MM.1S (cell line): Measurements from ENCODE around the gene PATZ1.

Experiments used
- DNase-seq: peaks from one replicate; pipeline ENCODE4 v3.0.0-alpha.2; 2015
- H2AFZ ChIP-seq: fragments of 300-600 bp; sonication (generic); 2 replicates; pipeline ENCODE4 v1.6.0; 2016; ENCODE audit warnings: antibody characterized with exemption, low read length
- H3F3A ChIP-seq: fragments of 300-600 bp; sonication (generic); 2 replicates; pipeline ENCODE4 v1.6.1; 2016; ENCODE audit warnings: mild to moderate bottlenecking, antibody characterized with exemption, low read length, moderate library complexity, mixed read lengths; ENCODE audit not compliant: insufficient read depth
- H3K27ac ChIP-seq: fragments of 300-600 bp; sonication (generic); 2 replicates; pipeline ENCODE4 v1.5.1; 2016; ENCODE audit warnings: mild to moderate bottlenecking, low read length
- H3K27me3 ChIP-seq: fragments of 300-600 bp; sonication (generic); replicated peaks from 2 replicates; pipeline ENCODE4 v1.6.0; 2016; ENCODE audit warnings: low read length; ENCODE audit not compliant: insufficient read depth
- H3K36me3 ChIP-seq: fragments of 300-600 bp; sonication (generic); replicated peaks from 2 replicates; pipeline ENCODE4 v1.6.1; 2016; ENCODE audit warnings: mild to moderate bottlenecking, low read length, mixed read lengths; ENCODE audit not compliant: insufficient read depth
- H3K4me1 ChIP-seq: fragments of 300-600 bp; sonication (generic); 2 replicates; pipeline ENCODE4 v1.6.1; 2016; ENCODE audit warnings: low read length, mixed read lengths
- H3K4me2 ChIP-seq: fragments of 300-600 bp; sonication (generic); 2 replicates; pipeline ENCODE4 v1.6.0; 2016; ENCODE audit warnings: low read depth, low read length
- H3K4me3 ChIP-seq: fragments of 300-600 bp; sonication (generic); 2 replicates; pipeline ENCODE4 v1.5.1; 2016; ENCODE audit warnings: low read length, mixed read lengths
- H3K79me2 ChIP-seq: fragments of 300-600 bp; sonication (generic); 2 replicates; pipeline ENCODE4 v1.6.1; 2016; ENCODE audit warnings: mixed run types, low read length, mixed read lengths
- H3K9ac ChIP-seq: fragments of 300-600 bp; sonication (generic); 2 replicates; pipeline ENCODE4 v1.6.1; 2016; ENCODE audit warnings: low read length, mixed read lengths
- H3K9me2 ChIP-seq: fragments of 300-600 bp; sonication (generic); replicated peaks from 2 replicates; pipeline ENCODE4 v1.6.1; 2016; ENCODE audit warnings: mild to moderate bottlenecking, low read length, mixed read lengths; ENCODE audit not compliant: insufficient read depth
- H3K9me3 ChIP-seq: fragments of 300-600 bp; sonication (generic); replicated peaks from 2 replicates; pipeline ENCODE4 v1.6.1; 2016; ENCODE audit warnings: mild to moderate bottlenecking, low read length, mixed read lengths; ENCODE audit not compliant: insufficient read depth
- H4K20me1 ChIP-seq: fragments of 300-600 bp; sonication (generic); 2 replicates; pipeline ENCODE4 v1.6.1; 2016; ENCODE audit warnings: mild to moderate bottlenecking, low read length, moderate library complexity, mixed read lengths; ENCODE audit not compliant: insufficient read depth
- EZH2 ChIP-seq: fragments of 300-600 bp; sonication (generic); optimal IDR thresholded peaks from 2 replicates; pipeline ENCODE3; 2017; ENCODE audit warnings: low read depth, mild to moderate bottlenecking, antibody characterized with exemption, low read length, mixed read lengths
- EZH2phosphoT487 ChIP-seq: fragments of 300-600 bp; sonication (generic); IDR thresholded peaks from 2 replicates; pipeline ENCODE4 v1.6.1; 2018; ENCODE audit warnings: antibody characterized with exemption, low read length
- TF ChIP-seq, protein P1 (sequence below): fragments of 300-600 bp; sonication (generic); IDR thresholded peaks from 2 replicates; pipeline ENCODE4 v1.5.1; 2016; ENCODE audit warnings: antibody characterized with exemption, low read length, mixed read lengths

Gene PATZ1

DNA sequence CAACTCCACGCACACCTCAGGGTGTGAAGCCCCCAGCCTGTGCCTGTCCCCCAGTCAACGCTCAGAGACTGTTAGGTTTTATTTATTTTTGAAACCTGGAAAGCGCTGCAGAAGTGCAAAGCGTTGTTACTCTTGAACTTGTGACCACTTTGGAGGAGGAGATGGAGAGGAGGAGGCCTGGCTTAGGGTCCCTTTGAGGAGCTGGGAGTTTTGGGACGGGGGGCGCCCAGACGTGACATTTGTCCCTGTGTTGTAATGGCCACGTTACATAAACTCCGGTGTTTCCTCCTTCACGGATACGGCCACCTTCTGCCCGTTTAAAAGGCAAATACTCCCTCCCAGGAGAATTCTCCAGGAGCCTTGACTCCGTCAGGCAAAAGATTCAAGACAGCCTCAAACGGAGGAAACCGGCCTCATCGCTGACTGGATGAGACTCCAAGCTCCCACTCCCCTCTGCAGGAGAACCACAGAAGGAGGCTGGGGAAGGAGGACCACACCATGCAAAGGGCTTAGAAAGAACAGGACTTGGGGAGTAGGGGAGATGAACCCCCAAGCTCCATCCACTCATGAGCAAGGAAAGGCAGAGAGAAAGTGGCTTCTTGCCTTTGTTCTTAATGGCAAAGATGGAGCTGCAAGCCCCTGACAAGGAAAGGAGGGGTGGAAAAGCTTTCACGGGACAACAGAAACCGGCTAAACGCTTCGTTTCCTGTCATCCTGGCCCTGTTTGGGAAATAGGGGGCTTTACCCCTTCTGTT is 54.5 kb downstream of the PATZ1 start:
- peak overlapping the region; percentile 71 for H3K4me3 ChIP-seq
- peak overlapping the region; percentile 83; the same call in 1 of the 2 replicates for H3K27ac ChIP-seq
- peaks cover 25% of the 10 kb centered on the region for H3K79me2 ChIP-seq
- no peaks in the 10 kb centered on the region for H3K9me2 ChIP-seq
- peak overlapping the region; percentile 98 for H3K4me2 ChIP-seq
- DNase-seq: peak; percentile 26
- no peaks in the 10 kb centered on the region for H3K27me3 ChIP-seq
- H2AFZ ChIP-seq: peak overlapping the region; percentile 78
- H4K20me1 ChIP-seq: no peaks in the 10 kb centered on the region
- no peak for TF ChIP-seq EZH2
- TF ChIP-seq, protein P1, sequence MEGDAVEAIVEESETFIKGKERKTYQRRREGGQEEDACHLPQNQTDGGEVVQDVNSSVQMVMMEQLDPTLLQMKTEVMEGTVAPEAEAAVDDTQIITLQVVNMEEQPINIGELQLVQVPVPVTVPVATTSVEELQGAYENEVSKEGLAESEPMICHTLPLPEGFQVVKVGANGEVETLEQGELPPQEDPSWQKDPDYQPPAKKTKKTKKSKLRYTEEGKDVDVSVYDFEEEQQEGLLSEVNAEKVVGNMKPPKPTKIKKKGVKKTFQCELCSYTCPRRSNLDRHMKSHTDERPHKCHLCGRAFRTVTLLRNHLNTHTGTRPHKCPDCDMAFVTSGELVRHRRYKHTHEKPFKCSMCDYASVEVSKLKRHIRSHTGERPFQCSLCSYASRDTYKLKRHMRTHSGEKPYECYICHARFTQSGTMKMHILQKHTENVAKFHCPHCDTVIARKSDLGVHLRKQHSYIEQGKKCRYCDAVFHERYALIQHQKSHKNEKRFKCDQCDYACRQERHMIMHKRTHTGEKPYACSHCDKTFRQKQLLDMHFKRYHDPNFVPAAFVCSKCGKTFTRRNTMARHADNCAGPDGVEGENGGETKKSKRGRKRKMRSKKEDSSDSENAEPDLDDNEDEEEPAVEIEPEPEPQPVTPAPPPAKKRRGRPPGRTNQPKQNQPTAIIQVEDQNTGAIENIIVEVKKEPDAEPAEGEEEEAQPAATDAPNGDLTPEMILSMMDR: no peak
- H3K9ac ChIP-seq: peak overlapping the region; percentile 92
- H3K4me1 ChIP-seq: peaks cover 42% of the 10 kb centered on the region
- H3F3A ChIP-seq: peaks cover 44% of the 10 kb centered on the region
- no peaks in the 10 kb centered on the region for H3K9me3 ChIP-seq
- no peaks in the 10 kb centered on the region for H3K36me3 ChIP-seq

- H2AFZ ChIP-seq: peak overlapping the region; percentile 78
Observed at GRCh38 chr22:31290494-31291471, 55.4 kb downstream of the PATZ1 start.

DNA sequence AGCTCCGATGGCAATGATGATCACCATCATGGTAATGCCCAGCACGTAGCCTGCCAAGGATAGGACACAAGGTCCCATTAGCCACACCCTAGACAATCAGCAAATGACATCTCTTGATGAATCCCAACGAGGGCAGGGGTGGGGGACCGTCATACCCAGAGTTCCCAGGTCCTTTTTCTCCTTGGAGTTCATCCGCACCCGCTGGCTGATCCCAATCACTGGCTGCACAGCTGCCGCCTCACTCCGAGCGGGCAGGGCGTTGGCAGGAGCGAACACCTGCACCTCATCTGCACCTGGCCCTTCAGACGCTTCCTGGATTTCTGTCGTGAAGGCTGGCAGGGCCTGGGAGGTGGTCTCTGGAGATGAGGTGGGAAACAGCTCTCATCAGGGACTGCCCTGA is 56.8 kb downstream of the PATZ1 start:
- Histone ChIP-seq H4K20me1 (no peaks in the 10 kb centered on the region), H3K27me3 (no peaks in the 10 kb centered on the region), H3K9me2 (no peaks in the 10 kb centered on the region), H3K9me3 (no peaks in the 10 kb centered on the region), H2AFZ (no peak overlapping the region), H3K9ac (peak overlapping the region; percentile 92), H3K27ac (peak overlapping the region; percentile 83; the same call in 1 of the 2 replicates), H3K36me3 (no peaks in the 10 kb centered on the region), H3K79me2 (peaks cover 25% of the 10 kb centered on the region), H3K4me3 (peak overlapping the region; percentile 71; the same call in 1 of the 2 replicates), H3K4me2 (peak overlapping the region; percentile 98; the same call in 1 of the 2 replicates), H3F3A (peaks cover 58% of the 10 kb centered on the region), H3K4me1 (peaks cover 61% of the 10 kb centered on the region)
- TF ChIP-seq, protein P1: no peak
- no peak for TF ChIP-seq EZH2
- TF ChIP-seq EZH2phosphoT487: no peak
- DNase-seq: no peak

More at GRCh38 chr22:31290494-31291471, 55.4 kb downstream of the PATZ1 start:
- Histone ChIP-seq H3K4me1 (peaks cover 50% of the 10 kb centered on the region), H3K9me3 (no peaks in the 10 kb centered on the region), H3K9me2 (no peaks in the 10 kb centered on the region), H3F3A (peaks cover 53% of the 10 kb centered on the region), H3K79me2 (peaks cover 25% of the 10 kb centered on the region), H3K4me2 (peak overlapping the region; percentile 98), H3K27me3 (no peaks in the 10 kb centered on the region), H3K9ac (peak overlapping the region; percentile 92), H4K20me1 (no peaks in the 10 kb centered on the region), H3K27ac (peak overlapping the region; percentile 83), H3K4me3 (peak overlapping the region; percentile 71), H3K36me3 (no peaks in the 10 kb centered on the region)
- peak; percentile 96 for DNase-seq
- TF ChIP-seq EZH2 (no peak), EZH2phosphoT487 (no peak)
- TF ChIP-seq, protein P1: no peak
